Testis (tissue), 3 donors: ENCODE measurements around the gene CERS5. TPM values are rescaled to one million over a fixed set of nuclear protein-coding genes. Genes with fewer than 3 reads are reported as not detected.

Experiments used
- DNase-seq: peaks from one replicate; pipeline ENCODE4 v3.0.0-alpha.2; 2019
- H3K27ac ChIP-seq, 2 donors: fragments of 200-600 bp; sonication (generic); one replicate each; pipeline ENCODE4 v1.5.1; 2019
- H3K27me3 ChIP-seq: fragments of 200-600 bp; sonication (generic); one replicate; pipeline ENCODE4 v1.5.1; 2019
- H3K36me3 ChIP-seq: fragments of 200-600 bp; sonication (generic); one replicate; pipeline ENCODE4 v1.5.1; 2017; ENCODE audit warnings: low read depth; ENCODE audit errors: missing control alignments
- H3K4me1 ChIP-seq: fragments of 200-600 bp; sonication (generic); one replicate; pipeline ENCODE4 v1.5.1; 2019
- H3K4me3 ChIP-seq, 2 donors: fragments of 200-600 bp; sonication (generic); one replicate each; pipeline ENCODE4 v1.5.1; 2017 to 2019
- H3K9me3 ChIP-seq: fragments of 200-600 bp; sonication (generic); one replicate; pipeline ENCODE4 v1.5.1; 2017
- CTCF ChIP-seq, 3 experiments: fragments of 450-650 bp in 2 of 3; fragments of 200-600 bp in 1 of 3; sonication (generic) in 1 of 3; IDR thresholded peaks; one replicate each; pipeline ENCODE4 v1.5.1; 2016 to 2019; ENCODE audit warnings: antibody characterized with exemption in 3 of 3, mild to moderate bottlenecking in 2 of 3, moderate library complexity in 1 of 3
- POLR2A ChIP-seq: fragments of 450-650 bp; IDR thresholded peaks from one replicate; pipeline ENCODE4 v1.6.1; 2017; ENCODE audit warnings: antibody characterized with exemption, mild to moderate bottlenecking, moderate library complexity
- WGBS, 2 donors: methylation state at CpG; one replicate each; pipeline ENCODE4 v1.1.5; 2018; 5-methylcytosine and 5-hydroxymethylcytosine counted together
- intact Hi-C: fragments of 100-400 bp; cut with DNase I; formaldehyde crosslinking; loops from one replicate; pipeline ENCODE4 v1.15.1; 2023; ENCODE audit warnings: low total_unique reads
- polyA plus RNA-seq: library from polyadenylated mRNA; stranded (reverse); fragments of 350-450 nt; fragmentation: Illumina TruSeq; extraction: RNeasy Lipid Tissue Mini Kit (QIAGEN cat#74804); gene quantifications from one replicate; pipeline ENCODE4 v1.2.3, GENCODE V29; 2014; ENCODE audit warnings: low read depth, low replicate concordance; ENCODE audit not compliant: insufficient read depth
- total RNA-seq, 2 donors: library from RNA; depleted of rRNA; stranded (reverse); fragments of >200 nt; gene quantifications; one replicate each; pipeline ENCODE4 v1.2.3, GENCODE V29; 2016

The CERS5 gene
- total and polyA plus RNA-seq, 3 donors from 2014 or later: 33.5 to 36.5 (median 34.3) TPM

- peak overlapping the region in 1 of 2 donors; percentile 16 for H3K27ac ChIP-seq
- H3K4me1 ChIP-seq: peaks cover 8% of the 10 kb centered on the region
- no peaks in the 10 kb centered on the region for H3K27me3 ChIP-seq
- DNase-seq: no peak
- H3K9me3 ChIP-seq: no peaks in the 10 kb centered on the region
- no peak overlapping the region for H3K4me3 ChIP-seq
- 67 to 69% methylated on average over 4 of the region's 4 CpGs for WGBS, 2 donors
- TF ChIP-seq CTCF (IDR thresholded peaks at IDR 0.05) (no peak), POLR2A (no peak)
- no peaks in the 10 kb centered on the region for H3K36me3 ChIP-seq
- intact Hi-C loops: no loop called here
Measured at GRCh38 chr12:50188241-50188781, 21.1 kb upstream of the CERS5 start.

- 44 to 51% methylated on average over 7 of the region's 7 CpGs for WGBS, 2 donors
- H3K4me3 ChIP-seq: no peak overlapping the region
- H3K27ac ChIP-seq: peak overlapping the region in 1 of 2 donors; percentile 40
- no peak for DNase-seq
- no peak for TF ChIP-seq CTCF (IDR thresholded peaks at IDR 0.05)
- TF ChIP-seq POLR2A: no peak
- no peaks in the 10 kb centered on the region for H3K9me3 ChIP-seq
- H3K36me3 ChIP-seq: no peaks in the 10 kb centered on the region
- peaks cover 8% of the 10 kb centered on the region for H3K4me1 ChIP-seq
- intact Hi-C loops: no loop called here
- no peaks in the 10 kb centered on the region for H3K27me3 ChIP-seq
Measured at GRCh38 chr12:50187084-50187900, 20.1 kb upstream of the CERS5 start.

GRCh38 chr12:50186681-50187080 is 19.5 kb upstream of the CERS5 start:
- no peaks in the 10 kb centered on the region for H3K9me3 ChIP-seq
- intact Hi-C loops: no loop called here
- no peak for TF ChIP-seq POLR2A
- TF ChIP-seq CTCF (IDR thresholded peaks at IDR 0.05): no peak
- peak overlapping the region in 1 of 2 donors; percentile 40 for H3K27ac ChIP-seq
- no peaks in the 10 kb centered on the region for H3K36me3 ChIP-seq
- peaks cover 8% of the 10 kb centered on the region for H3K4me1 ChIP-seq
- DNase-seq: no peak
- no peak overlapping the region for H3K4me3 ChIP-seq
- 54 to 62% methylated on average over 1 of the region's 1 CpG for WGBS, 2 donors
- no peaks in the 10 kb centered on the region for H3K27me3 ChIP-seq

- no peak for DNase-seq
- Histone ChIP-seq H3K4me1 (peaks cover 8% of the 10 kb centered on the region), H3K27ac (peak overlapping the region in 1 of 2 donors; percentile 16), H3K9me3 (no peaks in the 10 kb centered on the region), H3K4me3 (no peak overlapping the region), H3K27me3 (no peaks in the 10 kb centered on the region), H3K36me3 (no peaks in the 10 kb centered on the region)
- TF ChIP-seq POLR2A (no peak), CTCF (IDR thresholded peaks at IDR 0.05) (no peak)
- WGBS, 2 donors: 76 to 81% methylated on average over 6 of the region's 6 CpGs
- intact Hi-C loops: no loop called here
Measured at GRCh38 chr12:50185970-50186663, 18.9 kb upstream of the CERS5 start.
